Measurements from ENCODE around the gene LCE1E. TPM values are rescaled to one million over a fixed set of nuclear protein-coding genes. Genes with fewer than 3 reads are reported as not detected.

LCE1E gene
- total RNA-seq, 3 donors from 2014 or later: not detected

Other genes with a start within 250 kb of the LCE1E start
- gene LCE3E, start 219.5 kb upstream of the LCE1E start, total RNA-seq: not detected
- gene LCE3D, start 205.7 kb upstream of the LCE1E start, total RNA-seq: not detected
- gene LCE3C, start 186.0 kb upstream of the LCE1E start, total RNA-seq: not detected
- gene LCE3B, start 172.4 kb upstream of the LCE1E start, total RNA-seq: not detected
- not detected for gene LCE3A, start 163.2 kb upstream of the LCE1E start, total RNA-seq
- not detected for gene LCE2D, start 122.9 kb upstream of the LCE1E start, total RNA-seq
- not detected for gene LCE2C, start 111.0 kb upstream of the LCE1E start, total RNA-seq
- gene LCE2B, start 100.1 kb upstream of the LCE1E start, total RNA-seq: not detected
- gene LCE2A, start 87.9 kb upstream of the LCE1E start, total RNA-seq: not detected
- gene LCE4A, start 78.1 kb upstream of the LCE1E start, total RNA-seq: not detected
- gene KPRP, start 28.2 kb upstream of the LCE1E start, total RNA-seq: not detected
- not detected for gene LCE1F, start 11.1 kb upstream of the LCE1E start, total RNA-seq
- gene LCE1D, start 10.5 kb downstream of the LCE1E start, total RNA-seq: not detected
- not detected for gene LCE1C, start 20.4 kb downstream of the LCE1E start, total RNA-seq
- gene LCE1B, start 25.7 kb downstream of the LCE1E start, total RNA-seq: not detected
- gene LCE1A, start 41.2 kb downstream of the LCE1E start, total RNA-seq: not detected
- gene LCE6A, start 56.6 kb downstream of the LCE1E start, total RNA-seq: not detected
- gene LCE7A, start 73.7 kb downstream of the LCE1E start, total RNA-seq: not detected
- not detected for gene SMCP, start 92.1 kb downstream of the LCE1E start, total RNA-seq
- not detected for gene IVL, start 122.3 kb downstream of the LCE1E start, total RNA-seq
- not detected for gene SPRR5, start 160.9 kb downstream of the LCE1E start, total RNA-seq
- gene SPRR4, start 184.4 kb downstream of the LCE1E start, total RNA-seq: not detected
- gene SPRR1A, start 197.8 kb downstream of the LCE1E start, total RNA-seq: not detected
- gene SPRR3, start 215.5 kb downstream of the LCE1E start, total RNA-seq: under 1 TPM in 1 of 3 donors, not detected in 2; 0.93 TPM
- gene SPRR1B, start 244.9 kb downstream of the LCE1E start, total RNA-seq: not detected

Data from mucosa of descending colon (tissue), 3 donors.